A549 treated with AZD2906 at 1 μM for 4 hours (cell line): Measurements from ENCODE around the gene EIF3A. TPM values are rescaled to one million over a fixed set of nuclear protein-coding genes. Genes with fewer than 3 reads are reported as not detected.

Experiments
- total RNA-seq: library from RNA; stranded (reverse); fragments of 200-300 nt; extraction: Qiagen RNA extraction; gene quantifications from 5 replicates; pipeline ENCODE4 v1.2.3, GENCODE V29; 2022

EIF3A gene, protein sequence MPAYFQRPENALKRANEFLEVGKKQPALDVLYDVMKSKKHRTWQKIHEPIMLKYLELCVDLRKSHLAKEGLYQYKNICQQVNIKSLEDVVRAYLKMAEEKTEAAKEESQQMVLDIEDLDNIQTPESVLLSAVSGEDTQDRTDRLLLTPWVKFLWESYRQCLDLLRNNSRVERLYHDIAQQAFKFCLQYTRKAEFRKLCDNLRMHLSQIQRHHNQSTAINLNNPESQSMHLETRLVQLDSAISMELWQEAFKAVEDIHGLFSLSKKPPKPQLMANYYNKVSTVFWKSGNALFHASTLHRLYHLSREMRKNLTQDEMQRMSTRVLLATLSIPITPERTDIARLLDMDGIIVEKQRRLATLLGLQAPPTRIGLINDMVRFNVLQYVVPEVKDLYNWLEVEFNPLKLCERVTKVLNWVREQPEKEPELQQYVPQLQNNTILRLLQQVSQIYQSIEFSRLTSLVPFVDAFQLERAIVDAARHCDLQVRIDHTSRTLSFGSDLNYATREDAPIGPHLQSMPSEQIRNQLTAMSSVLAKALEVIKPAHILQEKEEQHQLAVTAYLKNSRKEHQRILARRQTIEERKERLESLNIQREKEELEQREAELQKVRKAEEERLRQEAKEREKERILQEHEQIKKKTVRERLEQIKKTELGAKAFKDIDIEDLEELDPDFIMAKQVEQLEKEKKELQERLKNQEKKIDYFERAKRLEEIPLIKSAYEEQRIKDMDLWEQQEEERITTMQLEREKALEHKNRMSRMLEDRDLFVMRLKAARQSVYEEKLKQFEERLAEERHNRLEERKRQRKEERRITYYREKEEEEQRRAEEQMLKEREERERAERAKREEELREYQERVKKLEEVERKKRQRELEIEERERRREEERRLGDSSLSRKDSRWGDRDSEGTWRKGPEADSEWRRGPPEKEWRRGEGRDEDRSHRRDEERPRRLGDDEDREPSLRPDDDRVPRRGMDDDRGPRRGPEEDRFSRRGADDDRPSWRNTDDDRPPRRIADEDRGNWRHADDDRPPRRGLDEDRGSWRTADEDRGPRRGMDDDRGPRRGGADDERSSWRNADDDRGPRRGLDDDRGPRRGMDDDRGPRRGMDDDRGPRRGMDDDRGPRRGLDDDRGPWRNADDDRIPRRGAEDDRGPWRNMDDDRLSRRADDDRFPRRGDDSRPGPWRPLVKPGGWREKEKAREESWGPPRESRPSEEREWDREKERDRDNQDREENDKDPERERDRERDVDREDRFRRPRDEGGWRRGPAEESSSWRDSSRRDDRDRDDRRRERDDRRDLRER (N-terminal part only)
- 113 to 166 TPM (median 126 TPM) in 5 replicates for total RNA-seq

DNA sequence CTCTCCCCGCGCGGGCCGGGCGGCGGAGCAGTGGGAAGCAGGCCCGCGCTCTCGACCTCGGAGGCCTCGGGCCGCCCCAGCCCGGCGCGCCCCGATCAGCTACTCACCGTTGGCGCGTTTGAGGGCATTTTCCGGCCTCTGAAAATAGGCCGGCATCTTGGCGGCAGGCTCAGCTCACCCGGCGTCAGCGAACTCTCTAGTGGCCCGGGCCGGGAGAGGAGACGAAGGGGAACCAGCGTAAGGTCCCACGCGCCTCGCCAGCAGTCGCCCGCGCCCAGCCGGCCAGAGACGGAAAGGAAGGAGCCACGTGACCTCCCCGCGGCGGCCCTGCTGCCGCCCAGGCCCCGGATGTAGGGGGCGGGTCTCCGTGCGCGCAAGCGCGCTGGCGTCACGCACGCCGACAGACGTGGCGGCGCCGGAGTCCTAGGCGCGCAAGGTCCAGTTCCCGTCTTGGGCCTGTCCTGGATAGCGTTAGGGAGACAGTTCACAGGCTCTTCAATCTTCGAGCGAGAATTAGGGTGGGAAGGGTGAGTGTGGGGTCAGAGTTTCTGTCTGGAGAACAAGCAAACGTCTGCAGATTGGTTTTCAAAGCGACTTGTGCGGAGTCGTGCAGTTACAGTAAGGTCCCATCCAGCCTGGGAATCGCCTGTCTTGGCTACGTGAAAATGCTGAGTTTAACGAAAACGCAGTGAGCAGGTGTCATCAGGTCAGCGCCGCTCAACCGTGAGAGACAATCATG, at the start of gene EIF3A:
TSS of gene EIF3A (minus strand) at position 297 of the 739 bp plus-strand sequence. CDS start at position 156, 141 bp downstream.

GRCh38 chr10:119103903-119104653, 23.5 kb upstream of the EIF3A start, which contains the start of gene DENND10:
DENND10 (plus strand) TSS chr10:119104113; CDS start chr10:119104143, 30 bp downstream.

GRCh38 chr10:119029613-119030420, 50.8 kb downstream of the EIF3A start, which contains the start of gene NANOS1:
NANOS1 (plus strand) TSS chr10:119029714; CDS start chr10:119029802, 88 bp downstream.

Other genes with a start within 250 kb of the EIF3A start
- gene NANOS1, start 51.1 kb downstream of the EIF3A start, total RNA-seq, result 2.0 to 3.4 TPM (median 2.9 TPM) in 5 replicates
- 48.3 to 65.0 TPM (median 53.1 TPM) in 5 replicates for gene DENND10, start 23.3 kb upstream of the EIF3A start, total RNA-seq
- gene SFXN4, start 84.9 kb upstream of the EIF3A start, total RNA-seq, result 39.8 to 50.3 TPM (median 44.5 TPM) in 5 replicates
- 289 to 325 TPM (median 310 TPM) in 5 replicates for gene PRDX3, start 98.0 kb upstream of the EIF3A start, total RNA-seq
- 8.5 to 11.0 TPM (median 10.1 TPM) in 5 replicates for gene GRK5, start 126.8 kb upstream of the EIF3A start, total RNA-seq